Ascending aorta (tissue), 2 donors: Measurements from ENCODE around the gene KANSL1. TPM values are rescaled to one million over a fixed set of nuclear protein-coding genes. Genes with fewer than 3 reads are reported as not detected.

Experiments
- DNase-seq, 2 donors: peaks; one replicate each; pipeline ENCODE4 v3.0.0-alpha.2; 2019; ENCODE audit warnings: low spot score in 2 of 2
- H3K27ac ChIP-seq, 2 donors: fragments of 200-600 bp; sonication (generic); one replicate each; pipeline ENCODE4 v1.5.1; 2016 to 2017; ENCODE audit warnings: mild to moderate bottlenecking in 1 of 2
- H3K27me3 ChIP-seq: fragments of 200-600 bp; sonication (generic); one replicate; pipeline ENCODE4 v1.5.1; 2017
- H3K36me3 ChIP-seq, 2 donors: fragments of 200-600 bp; sonication (generic); one replicate each; pipeline ENCODE4 v1.5.1; 2016
- H3K4me1 ChIP-seq, 2 donors: fragments of 200-600 bp; sonication (generic); one replicate each; pipeline ENCODE4 v1.5.1; 2016 to 2017; ENCODE audit warnings: mild to moderate bottlenecking in 1 of 2
- H3K4me3 ChIP-seq, 2 donors: fragments of 200-600 bp; sonication (generic); one replicate each; pipeline ENCODE4 v1.5.1; 2016 to 2017; ENCODE audit warnings: mild to moderate bottlenecking in 1 of 2
- H3K9me3 ChIP-seq, 2 donors: fragments of 200-600 bp; sonication (generic); one replicate each; pipeline ENCODE4 v1.5.1; 2016
- CTCF ChIP-seq, 3 experiments: fragments of 200-600 bp in 2 of 3; fragments of 450-650 bp in 1 of 3; sonication (generic) in 2 of 3; IDR thresholded peaks; one replicate each; pipeline ENCODE4 v1.5.1; 2016 to 2019; ENCODE audit warnings: antibody characterized with exemption in 3 of 3, mild to moderate bottlenecking in 1 of 3, moderate library complexity in 1 of 3
- intact Hi-C: fragments of 100-400 bp; cut with DNase I; formaldehyde crosslinking; loops from one replicate; pipeline ENCODE4 v1.15.1; 2023
- total RNA-seq: library from RNA; depleted of rRNA; stranded (reverse); fragments of >200 nt; gene quantifications from one replicate; pipeline ENCODE4 v1.1.0, GENCODE V29; 2016

Gene KANSL1
- total RNA-seq, 1 donor from 2014 or later: 53.5 TPM

DNA sequence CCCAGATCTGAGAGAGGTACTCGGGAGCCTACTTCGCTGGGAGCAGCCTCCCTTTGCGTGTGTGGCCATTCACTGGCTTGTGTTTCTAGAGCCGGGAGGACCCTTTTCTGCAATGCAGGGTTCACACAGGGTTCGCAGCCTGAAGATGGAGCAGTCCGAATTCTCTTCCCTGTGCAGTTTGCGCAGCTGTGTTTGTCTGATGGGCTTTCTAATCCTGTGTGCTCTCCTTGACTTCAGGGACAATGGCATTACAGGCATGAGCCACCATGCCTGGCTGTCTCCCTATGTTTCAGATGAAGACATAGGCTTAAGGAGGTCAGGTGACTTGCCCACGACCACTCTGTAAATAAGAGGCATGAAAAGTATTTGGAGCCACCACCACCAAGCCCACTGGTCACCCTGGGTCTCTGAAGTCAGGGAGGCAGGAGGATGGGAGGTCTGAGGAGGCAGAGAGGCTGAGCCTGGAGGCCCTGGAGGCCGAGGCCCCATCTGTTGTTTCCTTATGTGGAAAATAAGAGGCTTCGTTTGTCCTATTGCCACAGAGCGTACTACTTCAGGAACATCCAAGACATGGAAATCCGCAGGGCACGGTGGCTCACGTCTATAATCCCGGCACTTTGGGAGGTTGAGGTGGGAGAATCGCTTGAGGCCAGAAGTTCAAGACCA is 199.1 kb downstream of the KANSL1 start:
- Histone ChIP-seq H3K27me3 (no peaks in the 10 kb centered on the region), H3K4me1 (no peaks in the 10 kb centered on the region), H3K36me3 (no peaks in the 10 kb centered on the region), H3K27ac (no peak overlapping the region), H3K4me3 (no peak overlapping the region), H3K9me3 (no peaks in the 10 kb centered on the region)
- DNase-seq: no peak
- intact Hi-C loops: no loop called here
- TF ChIP-seq CTCF (IDR thresholded peaks at IDR 0.05): no peak

DNA sequence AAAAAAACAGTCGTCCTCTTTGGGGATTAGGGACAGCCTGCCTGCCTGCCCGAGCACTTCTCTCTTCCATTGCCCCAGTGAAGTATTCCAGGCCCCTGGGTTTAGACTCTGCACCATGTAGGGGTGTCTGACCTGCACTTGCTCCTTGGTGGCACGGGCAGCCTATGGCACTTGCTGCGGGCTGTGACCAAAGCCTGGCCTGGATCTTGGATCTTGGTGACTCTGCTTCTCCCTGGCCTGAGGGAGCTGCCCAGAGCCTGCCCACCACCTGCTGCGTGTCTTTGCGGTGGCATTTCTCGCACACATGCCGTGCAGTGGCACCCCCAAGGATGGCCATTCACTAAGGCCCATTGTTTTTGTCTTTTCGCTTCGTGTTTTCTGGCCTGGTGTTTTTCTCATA is 200.3 kb downstream of the KANSL1 start:
- Histone ChIP-seq H3K4me3 (no peak overlapping the region), H3K27ac (no peak overlapping the region), H3K9me3 (no peaks in the 10 kb centered on the region), H3K27me3 (no peaks in the 10 kb centered on the region), H3K36me3 (no peaks in the 10 kb centered on the region), H3K4me1 (no peaks in the 10 kb centered on the region)
- DNase-seq: no peak
- intact Hi-C loops: no loop called here
- no peak for TF ChIP-seq CTCF (IDR thresholded peaks at IDR 0.05)

DNA sequence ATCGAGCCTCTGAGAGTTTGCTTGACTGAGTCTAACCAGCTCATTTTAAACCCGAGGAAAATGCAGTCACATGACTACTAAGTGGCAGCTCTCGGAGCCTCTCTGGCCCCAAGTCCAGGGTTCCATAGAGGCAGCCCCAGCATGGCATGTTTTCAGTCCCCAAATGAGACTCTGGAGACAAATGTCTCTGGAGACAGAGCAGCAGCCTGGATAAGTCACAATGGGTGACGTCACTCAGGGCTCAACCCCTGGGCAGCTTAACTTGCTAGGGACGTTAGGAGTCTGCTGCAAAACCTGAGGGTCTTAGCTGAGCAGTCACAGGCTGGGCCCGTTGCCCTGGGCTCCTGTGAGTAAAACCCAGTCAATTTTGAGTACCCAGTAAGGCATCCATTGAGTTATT is 201.1 kb downstream of the KANSL1 start:
- H3K27ac ChIP-seq: no peak overlapping the region
- DNase-seq: no peak
- no peak overlapping the region for H3K4me3 ChIP-seq
- no peaks in the 10 kb centered on the region for H3K4me1 ChIP-seq
- H3K9me3 ChIP-seq: no peaks in the 10 kb centered on the region
- TF ChIP-seq CTCF (IDR thresholded peaks at IDR 0.05): no peak
- no peaks in the 10 kb centered on the region for H3K27me3 ChIP-seq
- intact Hi-C loops: no loop called here
- no peaks in the 10 kb centered on the region for H3K36me3 ChIP-seq

DNA sequence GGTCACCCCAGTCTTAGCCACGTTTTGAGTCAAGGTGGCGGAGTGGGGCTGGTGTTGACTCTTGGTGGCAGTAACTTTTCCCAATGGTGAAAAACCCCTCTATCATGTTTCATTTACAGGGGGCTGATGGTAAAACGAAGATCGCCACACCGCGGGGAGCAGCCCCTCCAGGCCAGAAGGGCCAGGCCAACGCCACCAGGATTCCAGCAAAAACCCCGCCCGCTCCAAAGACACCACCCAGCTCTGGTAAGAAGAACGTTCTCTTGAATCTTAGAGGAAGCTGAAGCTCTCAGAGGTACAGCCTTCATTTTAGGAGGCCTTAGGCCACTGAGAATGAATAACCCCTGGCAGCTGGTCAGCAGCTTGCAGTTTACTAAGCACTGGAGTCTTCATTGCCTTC is 201.9 kb downstream of the KANSL1 start:
- intact Hi-C loops: no loop called here
- Histone ChIP-seq H3K4me1 (no peaks in the 10 kb centered on the region), H3K9me3 (no peaks in the 10 kb centered on the region), H3K4me3 (no peak overlapping the region), H3K27ac (no peak overlapping the region), H3K27me3 (no peaks in the 10 kb centered on the region), H3K36me3 (no peaks in the 10 kb centered on the region)
- TF ChIP-seq CTCF (IDR thresholded peaks at IDR 0.05): no peak
- DNase-seq: no peak

- H3K4me1 ChIP-seq: no peaks in the 10 kb centered on the region
- no peak overlapping the region for H3K4me3 ChIP-seq
- intact Hi-C loops: no loop called here
- H3K36me3 ChIP-seq: no peaks in the 10 kb centered on the region
- DNase-seq: no peak
- H3K9me3 ChIP-seq: no peaks in the 10 kb centered on the region
- no peaks in the 10 kb centered on the region for H3K27me3 ChIP-seq
- no peak overlapping the region for H3K27ac ChIP-seq
- no peak for TF ChIP-seq CTCF (IDR thresholded peaks at IDR 0.05)
These were observed 202.3 kb downstream of the KANSL1 start for GRCh38 chr17:45990886-45991285.

GRCh38 chr17:45989759-45990158 is 203.5 kb downstream of the KANSL1 start:
- no peak for TF ChIP-seq CTCF (IDR thresholded peaks at IDR 0.05)
- Histone ChIP-seq H3K36me3 (no peaks in the 10 kb centered on the region), H3K27me3 (no peaks in the 10 kb centered on the region), H3K27ac (no peak overlapping the region), H3K4me3 (no peak overlapping the region), H3K9me3 (no peaks in the 10 kb centered on the region), H3K4me1 (no peaks in the 10 kb centered on the region)
- DNase-seq: no peak
- intact Hi-C loops: no loop called here
